Neural progenitor cell (in vitro differentiated cells): ENCODE data around the gene PLCG2.

Source experiments
- EZH2 ChIP-seq: fragments of 200-600 bp; sonication (generic); IDR thresholded peaks from 2 replicates; pipeline ENCODE4 v1.6.1; 2017; ENCODE audit warnings: antibody characterized with exemption, mild to moderate bottlenecking, moderate library complexity
- EZH2phosphoT487 ChIP-seq: fragments of 200-600 bp; sonication (generic); IDR thresholded peaks from 2 replicates; pipeline ENCODE4 v1.6.1; 2017; ENCODE audit warnings: antibody characterized with exemption
- TF ChIP-seq, protein P1 (sequence below): fragments of 200-600 bp; sonication (generic); IDR thresholded peaks from 2 replicates; pipeline ENCODE4 v1.5.1; 2017; ENCODE audit warnings: antibody characterized with exemption, mild to moderate bottlenecking

DNA sequence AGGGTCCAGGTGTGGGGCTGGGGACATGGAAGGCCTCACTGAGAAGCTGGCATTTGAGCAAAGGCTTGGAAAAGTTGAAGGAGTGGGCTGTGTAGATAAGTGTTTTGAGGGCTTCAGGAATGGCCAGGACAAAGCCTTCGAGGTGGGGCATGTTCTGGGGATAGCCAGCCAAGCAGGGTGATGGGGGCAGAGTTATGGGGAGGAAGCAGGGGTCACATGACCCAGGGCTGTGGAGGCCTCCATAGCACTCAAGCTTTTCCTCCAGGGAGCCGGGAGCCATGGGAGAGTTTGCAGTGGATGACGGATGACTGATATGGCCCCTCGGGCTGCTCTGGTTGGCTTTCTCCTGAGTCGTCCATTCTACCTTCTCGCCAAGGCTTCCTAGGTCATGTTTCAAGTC, 27.6 kb downstream of the PLCG2 start:
- TF ChIP-seq, protein P1, sequence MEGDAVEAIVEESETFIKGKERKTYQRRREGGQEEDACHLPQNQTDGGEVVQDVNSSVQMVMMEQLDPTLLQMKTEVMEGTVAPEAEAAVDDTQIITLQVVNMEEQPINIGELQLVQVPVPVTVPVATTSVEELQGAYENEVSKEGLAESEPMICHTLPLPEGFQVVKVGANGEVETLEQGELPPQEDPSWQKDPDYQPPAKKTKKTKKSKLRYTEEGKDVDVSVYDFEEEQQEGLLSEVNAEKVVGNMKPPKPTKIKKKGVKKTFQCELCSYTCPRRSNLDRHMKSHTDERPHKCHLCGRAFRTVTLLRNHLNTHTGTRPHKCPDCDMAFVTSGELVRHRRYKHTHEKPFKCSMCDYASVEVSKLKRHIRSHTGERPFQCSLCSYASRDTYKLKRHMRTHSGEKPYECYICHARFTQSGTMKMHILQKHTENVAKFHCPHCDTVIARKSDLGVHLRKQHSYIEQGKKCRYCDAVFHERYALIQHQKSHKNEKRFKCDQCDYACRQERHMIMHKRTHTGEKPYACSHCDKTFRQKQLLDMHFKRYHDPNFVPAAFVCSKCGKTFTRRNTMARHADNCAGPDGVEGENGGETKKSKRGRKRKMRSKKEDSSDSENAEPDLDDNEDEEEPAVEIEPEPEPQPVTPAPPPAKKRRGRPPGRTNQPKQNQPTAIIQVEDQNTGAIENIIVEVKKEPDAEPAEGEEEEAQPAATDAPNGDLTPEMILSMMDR: no peak
- TF ChIP-seq EZH2 (no peak), EZH2phosphoT487 (no peak)
